SIG-M5 treated with dmso at 0.1 percent for 504 hours (cell line): ENCODE data around the gene EHD4.

ENCODE experiments used
- DNase-seq: peaks from one replicate; lab custom pipeline; 2025; ENCODE audit not compliant: unreplicated experiment; lab: John Stamatoyannopoulos, UW

Gene EHD4

GRCh38 chr15:41866263-41866703 lies 106.1 kb downstream of the EHD4 start:
- DNase-seq = no peak

- no peak for DNase-seq
Observed at GRCh38 chr15:41865490-41866055, 106.8 kb downstream of the EHD4 start.

DNA sequence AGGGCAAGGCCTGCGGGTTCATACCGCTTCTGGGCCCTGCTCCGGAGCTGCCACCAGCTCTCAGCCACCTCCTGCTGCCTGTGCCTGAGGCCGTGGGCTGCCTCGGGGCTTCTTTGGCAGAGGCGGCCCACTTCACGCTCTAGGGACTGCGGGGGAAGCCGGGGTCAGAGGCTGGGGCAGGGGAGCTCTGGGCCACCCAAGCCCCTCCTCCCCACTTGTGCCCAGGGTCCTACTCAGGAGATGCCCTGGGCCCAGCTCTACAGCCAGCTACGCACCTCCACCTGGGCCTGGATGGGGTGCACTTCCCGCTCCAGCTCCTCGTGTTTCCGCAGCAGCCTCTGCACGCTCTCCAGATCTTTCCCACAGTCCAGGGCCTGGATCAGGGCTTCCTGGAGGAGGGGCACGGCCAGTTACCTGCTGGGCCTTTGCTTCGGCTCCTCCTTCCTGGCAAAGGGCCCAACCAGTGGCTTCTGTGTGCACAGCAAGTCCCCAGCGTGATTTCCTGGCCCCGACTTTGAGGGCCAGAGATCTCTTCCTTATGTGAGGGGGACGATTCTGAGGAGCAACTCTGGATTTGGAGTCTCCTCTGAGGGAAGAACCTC lies 109.7 kb downstream of the EHD4 start:
- no peak for DNase-seq

GRCh38 chr15:41861736-41862356 lies 110.5 kb downstream of the EHD4 start:
- no peak for DNase-seq

DNA sequence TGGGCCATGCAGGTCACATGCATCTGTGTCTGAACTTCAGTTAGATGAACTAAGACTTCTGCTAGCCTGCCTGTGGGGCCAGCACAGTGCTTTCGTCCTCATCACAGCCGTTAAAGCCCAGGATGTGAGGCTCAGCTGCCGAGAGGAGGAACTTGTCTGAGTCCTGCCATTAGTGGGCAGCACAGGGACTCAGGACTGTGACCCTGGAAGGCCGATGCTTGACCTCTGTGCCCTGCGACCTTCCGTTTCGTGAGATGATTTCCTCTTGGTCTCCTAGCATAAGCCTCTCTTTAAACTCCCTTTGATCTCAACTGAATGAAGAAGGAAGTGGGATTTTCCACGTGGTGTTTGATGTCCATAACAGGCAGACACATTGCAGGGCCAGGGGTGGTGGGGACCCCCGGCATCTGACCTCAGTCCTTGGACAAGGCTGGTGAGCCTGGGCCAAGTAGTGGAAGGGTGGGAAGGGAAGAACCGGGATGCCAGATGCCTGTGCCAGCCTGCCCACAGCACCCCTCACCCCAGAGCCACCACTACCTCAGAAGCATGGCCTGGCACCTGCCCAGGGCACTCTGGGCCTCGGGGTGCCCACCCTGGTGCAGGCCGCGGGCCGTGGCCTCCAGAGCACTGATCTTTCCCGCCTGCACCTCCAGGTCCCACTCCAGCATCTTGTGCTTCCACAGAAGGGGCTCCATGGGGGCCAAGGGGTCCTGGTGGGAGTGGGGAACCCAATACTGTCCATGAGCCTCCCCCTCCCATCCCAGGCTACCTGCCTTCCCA lies 112.1 kb downstream of the EHD4 start:
- DNase-seq = no peak

DNA sequence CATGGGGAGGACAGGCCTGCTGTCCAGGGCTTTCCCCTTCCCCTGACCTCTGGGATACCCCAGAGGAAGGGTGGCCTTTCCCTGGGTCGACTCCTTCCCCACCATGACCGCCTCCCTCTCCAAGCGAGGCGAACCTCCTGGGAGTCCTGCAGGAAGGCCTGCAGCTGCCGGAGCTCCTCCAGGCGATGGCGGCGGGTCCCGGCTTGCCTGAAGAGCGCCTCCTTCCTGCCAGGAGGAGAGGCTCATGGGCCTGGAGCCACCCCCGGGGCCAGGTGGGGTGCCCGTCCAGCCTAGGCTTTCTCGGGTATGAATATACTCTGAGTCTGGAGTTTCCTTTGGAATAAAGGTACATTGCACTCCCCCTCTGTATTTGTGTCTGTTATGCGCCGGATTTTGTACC lies 113.6 kb downstream of the EHD4 start:
- no peak for DNase-seq

- DNase-seq = no peak
Observed at GRCh38 chr15:41857316-41857715, 115.0 kb downstream of the EHD4 start.

DNA sequence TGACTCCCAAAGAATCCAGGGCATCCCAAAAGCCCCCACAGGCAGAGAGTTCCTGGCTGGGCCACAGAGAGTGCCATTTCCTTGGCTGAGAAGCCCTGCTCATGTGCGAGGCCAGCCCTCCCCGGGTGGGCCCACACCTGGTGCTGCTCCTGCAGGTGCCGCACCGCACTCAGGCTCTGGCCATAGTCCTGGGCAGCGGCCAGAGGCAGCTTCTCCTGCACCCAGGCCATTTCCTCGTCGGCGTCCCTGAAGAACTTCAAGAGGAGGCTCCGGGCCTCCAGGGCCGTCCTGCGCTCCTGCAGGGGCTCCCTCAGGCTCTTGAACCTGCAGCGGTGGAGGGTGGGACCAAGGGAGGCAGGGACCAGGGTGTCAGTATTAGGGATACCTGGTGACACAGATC lies 115.6 kb downstream of the EHD4 start:
- no peak for DNase-seq

DNA sequence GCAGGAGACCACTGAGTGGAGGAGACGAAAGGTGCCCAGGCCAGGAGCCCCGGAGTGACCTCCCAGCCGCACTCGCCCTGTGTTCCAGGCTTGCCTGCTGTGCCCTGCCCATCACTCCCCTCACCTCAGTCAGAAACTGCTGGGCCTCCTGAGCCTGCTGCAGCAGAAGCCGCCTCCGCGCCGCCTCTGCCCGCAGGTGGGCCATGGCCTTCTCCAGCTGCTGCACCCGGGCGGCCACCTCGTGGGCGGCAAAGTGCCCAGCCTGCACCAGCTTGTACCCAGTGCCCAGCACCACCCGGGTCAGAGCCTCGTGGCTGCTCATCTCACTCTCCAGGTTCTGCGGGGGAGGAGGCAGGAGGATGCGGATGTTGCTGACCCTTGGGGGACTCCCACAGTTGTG lies 116.1 kb downstream of the EHD4 start:
- no peak for DNase-seq

DNA sequence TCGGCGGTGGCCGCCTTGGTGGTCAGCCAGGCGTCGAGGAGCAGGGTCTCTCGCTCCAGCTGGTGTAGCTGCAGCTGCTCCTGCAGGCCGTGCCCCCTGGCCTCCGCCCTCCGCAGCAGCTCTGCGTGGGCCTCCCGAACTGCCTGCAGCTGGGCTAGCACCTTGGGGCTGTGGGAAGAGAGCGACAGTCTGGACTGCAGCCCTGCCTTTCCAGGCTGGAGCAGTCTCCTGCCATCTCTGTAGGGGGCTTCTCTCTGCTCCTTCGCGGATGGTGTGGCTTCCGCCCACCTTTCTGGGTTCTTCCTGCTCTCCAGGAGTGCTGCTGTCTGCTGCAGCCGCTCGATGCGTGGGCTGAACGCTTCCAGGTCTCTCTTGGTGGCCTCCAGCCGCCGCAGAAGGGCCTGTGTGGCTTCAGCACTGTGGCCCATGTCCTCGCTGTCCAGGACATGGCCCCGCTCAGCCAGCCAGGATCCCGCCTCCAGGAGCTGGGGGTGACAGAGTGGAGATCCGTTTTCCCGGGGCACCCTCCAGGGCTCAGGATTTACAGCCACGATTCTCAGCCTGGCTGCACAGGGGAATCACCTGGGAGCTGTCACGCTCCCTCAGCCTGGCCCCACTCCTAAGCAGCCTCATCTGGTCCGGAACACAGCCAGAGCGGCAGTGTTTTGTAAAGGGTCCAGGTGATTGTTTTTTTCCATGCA lies 116.9 kb downstream of the EHD4 start:
- DNase-seq = no peak

- DNase-seq = no peak
Observed at GRCh38 chr15:41854443-41854842, 117.9 kb downstream of the EHD4 start.

DNA sequence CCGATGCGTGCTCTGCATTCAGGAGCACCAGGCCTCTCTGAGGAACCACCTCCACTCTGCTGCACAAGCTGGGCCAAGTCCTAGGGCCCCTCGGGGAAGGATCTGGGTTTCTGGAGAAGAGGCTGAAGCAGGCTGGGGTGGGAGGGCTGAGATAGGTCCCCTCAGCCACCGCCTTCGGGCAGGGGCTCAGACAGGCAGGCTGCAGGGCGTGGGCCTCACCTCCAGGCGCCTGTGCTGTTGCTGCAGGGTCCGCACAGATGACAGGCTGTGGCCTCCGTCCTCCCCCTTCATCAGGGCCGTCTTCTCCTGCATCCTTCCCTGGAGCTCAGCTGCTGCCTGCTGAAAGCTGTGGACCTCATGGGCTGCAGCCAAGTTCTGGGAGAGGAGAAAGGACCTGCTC lies 118.5 kb downstream of the EHD4 start:
- DNase-seq = no peak

DNA sequence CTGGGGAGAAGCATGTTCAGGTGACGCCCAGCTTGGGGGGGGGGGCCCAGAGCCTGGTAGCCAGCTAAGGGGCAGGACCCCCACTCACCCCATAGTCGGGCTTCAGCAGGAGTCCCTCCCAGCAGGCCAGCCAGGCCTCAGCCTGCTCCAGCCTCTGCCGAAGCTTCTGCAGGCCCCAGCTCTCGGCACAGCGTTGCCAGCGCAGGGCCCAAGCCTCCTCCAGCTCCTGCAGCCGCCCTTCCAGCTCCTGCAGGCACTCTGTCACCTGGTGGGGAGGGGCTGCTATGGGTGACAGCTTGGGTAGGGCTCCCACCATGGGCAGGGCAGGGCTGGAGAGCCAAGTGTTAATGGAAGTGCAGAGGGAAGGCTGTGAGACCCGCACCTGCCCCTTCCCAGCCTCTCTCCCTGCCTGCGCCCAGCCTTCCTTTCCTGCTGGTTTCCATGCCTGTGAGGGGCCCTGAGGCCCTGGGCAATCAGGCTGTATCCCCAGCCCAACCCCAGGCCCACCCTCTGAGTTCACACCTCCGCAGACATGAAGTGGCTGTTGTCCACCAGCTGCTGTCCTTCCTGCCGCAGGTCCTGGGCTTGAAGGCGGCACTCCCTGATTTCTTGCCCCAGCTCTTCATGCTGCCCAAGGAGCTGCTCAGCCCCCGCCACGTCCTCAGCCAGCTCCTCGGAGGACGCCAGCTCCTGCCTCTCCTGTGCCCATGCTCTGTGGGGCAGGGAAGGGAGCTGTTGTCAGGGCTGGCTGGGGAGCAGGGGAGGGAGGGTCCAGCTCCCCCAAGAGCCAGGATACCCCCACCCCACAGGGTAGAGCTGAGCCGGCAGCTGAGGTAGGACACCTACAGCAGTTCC lies 119.4 kb downstream of the EHD4 start:
- DNase-seq = no peak

- no peak for DNase-seq
Observed at GRCh38 chr15:41851755-41852370, 120.5 kb downstream of the EHD4 start.

GRCh38 chr15:41851167-41851523 lies 121.2 kb downstream of the EHD4 start:
- no peak for DNase-seq

DNA sequence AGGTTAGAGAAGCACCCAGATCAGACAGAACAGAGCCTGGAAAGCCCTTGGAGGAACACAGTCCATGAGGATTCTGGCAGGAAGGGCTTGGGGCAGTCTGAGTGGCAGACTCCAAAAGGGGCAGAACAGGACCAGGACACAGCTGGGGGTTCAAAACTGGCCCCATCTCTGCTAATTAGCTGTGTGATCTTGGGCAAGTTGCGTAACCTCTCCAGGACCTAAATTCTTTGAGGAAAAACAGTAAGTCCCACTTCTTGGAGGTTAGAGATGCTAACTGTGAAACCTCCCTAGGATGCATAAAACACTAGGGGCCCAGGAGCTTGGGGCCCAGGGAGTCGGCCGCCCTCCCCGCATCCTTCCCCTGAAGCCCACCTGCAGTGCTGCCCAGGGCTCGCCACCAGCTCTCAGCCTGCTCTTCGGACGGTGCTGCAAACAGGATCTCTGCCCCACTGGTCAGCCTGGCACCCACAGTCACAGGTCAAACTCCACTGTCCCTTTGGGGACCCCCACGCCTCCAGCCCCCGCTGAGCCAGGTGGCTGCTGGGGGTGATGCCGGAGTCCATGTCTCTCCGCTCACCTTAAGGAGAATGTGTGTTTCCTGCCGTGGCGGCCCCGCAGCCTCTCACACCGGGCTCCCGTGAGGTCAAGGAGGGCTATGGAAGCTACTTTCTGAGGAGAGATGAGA lies 121.7 kb downstream of the EHD4 start:
- DNase-seq = no peak

DNA sequence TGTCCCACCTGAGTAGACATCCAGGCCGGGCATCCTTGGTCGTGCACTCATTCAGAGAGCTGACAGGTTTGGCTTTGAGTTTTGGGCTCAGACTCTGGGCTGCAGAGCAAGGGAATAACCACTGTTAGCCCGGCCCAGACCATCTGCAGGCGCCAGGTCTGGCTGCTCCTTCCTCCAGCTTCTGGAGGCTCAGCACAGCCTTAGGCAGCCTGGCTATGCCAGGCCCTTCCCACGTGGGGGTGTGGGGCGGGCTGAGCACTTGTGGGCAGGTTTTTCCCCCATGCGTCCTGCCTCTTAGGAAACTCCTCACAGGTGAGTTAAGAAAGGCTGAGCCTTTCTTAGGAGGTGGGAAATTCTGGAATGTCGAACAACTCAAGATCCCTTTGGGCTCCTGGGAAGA lies 122.5 kb downstream of the EHD4 start:
- DNase-seq = no peak

- no peak for DNase-seq
Observed at GRCh38 chr15:41849204-41849603, 123.2 kb downstream of the EHD4 start.

DNA sequence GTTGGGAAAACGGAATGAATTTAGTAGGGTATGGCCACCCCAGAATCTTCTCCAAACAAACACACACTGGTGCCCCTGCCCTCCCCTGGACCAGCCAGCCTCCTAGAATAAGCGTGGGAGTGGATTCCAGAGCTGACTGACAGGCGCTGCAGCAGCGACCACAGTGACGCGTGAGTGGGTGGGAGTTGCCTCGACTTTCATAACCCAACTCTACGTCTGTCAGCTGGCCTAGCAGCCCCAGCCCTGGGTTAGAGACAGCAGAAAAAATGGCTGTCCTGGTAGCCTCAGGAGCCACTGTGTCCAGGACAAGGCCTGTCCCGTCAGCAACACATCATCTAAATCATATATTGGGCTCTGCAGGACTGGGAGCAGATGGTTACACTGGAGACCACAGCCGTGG lies 123.7 kb downstream of the EHD4 start:
- no peak for DNase-seq

DNA sequence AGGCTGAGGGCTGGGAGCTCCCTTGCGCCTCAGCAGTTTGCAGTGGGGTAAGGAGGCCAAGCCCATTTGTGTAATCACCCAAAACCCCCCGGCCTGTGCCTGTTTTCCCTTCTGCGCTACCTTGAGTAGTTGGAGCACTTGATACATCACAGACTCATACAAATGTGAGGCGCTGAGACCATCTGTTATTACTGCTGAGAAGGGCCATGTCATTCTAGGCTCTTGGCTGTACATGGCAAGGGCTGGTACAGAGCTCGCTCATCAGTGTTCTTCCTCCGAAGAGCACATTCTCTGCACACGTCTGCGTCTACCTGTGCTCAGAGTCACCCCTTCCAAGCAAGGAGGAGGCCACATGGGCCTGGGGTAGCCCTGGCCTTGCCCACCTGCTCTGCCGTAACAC lies 124.4 kb downstream of the EHD4 start:
- no peak for DNase-seq
